CD4-positive, alpha-beta T cell (primary cell): ENCODE data around the gene ST3GAL2. TPM values are rescaled to one million over a fixed set of nuclear protein-coding genes. Genes with fewer than 3 reads are reported as not detected.
A peak's percentile ranks its signal among the peaks of the same experiment; 100 is the strongest.

Experiments
- ATAC-seq: fragments of 200-7000 bp; cut with Tn5 transposase; one replicate; pipeline ENCODE4 v1.10.0; 2022; ENCODE audit warnings: mild to moderate bottlenecking; ENCODE audit not compliant: poor library complexity
- CTCF ChIA-PET: fragments of 350-600 bp; sonication (Branson Sonifier 250); formaldehyde crosslinking; loops from one replicate; lab custom pipeline; 2021; ENCODE audit warnings: antibody characterized with exemption, inconsistent platforms; lab: Charles Lee
- POLR2A ChIA-PET: fragments of 350-600 bp; sonication (Branson Sonifier 250); formaldehyde crosslinking; loops from one replicate; lab custom pipeline; 2021; ENCODE audit warnings: antibody characterized with exemption, inconsistent platforms; lab: Charles Lee
- DNase-seq, 14 experiments: peaks; one replicate each; pipeline ENCODE4 v3.0.0-alpha.2; 2013 to 2020; ENCODE audit warnings: mixed read lengths in 2 of 14
- H3K27ac ChIP-seq, 2 donors: one replicate each; pipeline versions ENCODE4 v1.5.1 to v1.7.0; 2013; ENCODE audit warnings: low read length in 2 of 2, low read depth in 1 of 2, mild to moderate bottlenecking in 1 of 2
- H3K27me3 ChIP-seq, 2 experiments: 1 replicate in 1 of 2; 2 replicates in 1 of 2; pipeline versions ENCODE4 v1.6.1 to v1.7.0; 2013; ENCODE audit warnings: low read length in 2 of 2, control low read depth in 1 of 2, mild to moderate bottlenecking in 1 of 2, moderate library complexity in 1 of 2; ENCODE audit not compliant: insufficient read depth in 2 of 2, control insufficient read depth in 1 of 2
- H3K36me3 ChIP-seq: one replicate; pipeline ENCODE4 v1.6.1; 2013; ENCODE audit warnings: low read length, control low read depth; ENCODE audit not compliant: insufficient read depth
- H3K4me1 ChIP-seq: one replicate; pipeline ENCODE4 v1.6.1; 2013; ENCODE audit warnings: low read length, control low read depth; ENCODE audit not compliant: insufficient read depth
- H3K4me3 ChIP-seq: one replicate; pipeline ENCODE4 v1.5.1; 2013; ENCODE audit warnings: mild to moderate bottlenecking, low read length, moderate library complexity
- H3K9me3 ChIP-seq, 2 experiments: 1 replicate in 1 of 2; 2 replicates in 1 of 2; pipeline versions ENCODE4 v1.6.1 to v1.7.0; 2013; ENCODE audit warnings: low read length in 2 of 2, mild to moderate bottlenecking in 2 of 2, control low read depth in 1 of 2, moderate library complexity in 1 of 2; ENCODE audit not compliant: control insufficient read depth in 1 of 2, insufficient read depth in 1 of 2
- H3K27ac Mint-ChIP-seq: one replicate; pipeline ENCODE4 v1.8.0; 2020; ENCODE audit warnings: mixed read lengths
- H3K27me3 Mint-ChIP-seq: one replicate; pipeline ENCODE4 v1.8.0; 2021; ENCODE audit warnings: mixed read lengths
- H3K36me3 Mint-ChIP-seq: one replicate; pipeline ENCODE4 v1.8.0; 2021; ENCODE audit warnings: low read depth, mixed read lengths
- H3K4me1 Mint-ChIP-seq: one replicate; pipeline ENCODE4 v1.8.0; 2021; ENCODE audit warnings: low read depth, mixed read lengths
- H3K4me3 Mint-ChIP-seq: one replicate; pipeline ENCODE4 v1.8.0; 2020; ENCODE audit warnings: mild to moderate bottlenecking, mixed read lengths
- H3K9me3 Mint-ChIP-seq: one replicate; pipeline ENCODE4 v1.8.0; 2020; ENCODE audit warnings: mixed read lengths
- intact Hi-C, 2 experiments: fragments of 100-400 bp; cut with DNase I in 1 of 2; cut with micrococcal nuclease in 1 of 2; formaldehyde crosslinking; loops; one replicate each; pipeline versions ENCODE4 v1.15.1 to v1.9.0; 2023 to 2025; cut with DNase I, micrococcal nuclease
- total RNA-seq, 174 experiments: library from RNA in 2 of 174; stranded (reverse) in 2 of 174; gene quantifications; one replicate each; pipeline ENCODE4 v1.2.3 and lab custom pipeline; 2021 to 2026
- TF ChIP-seq, protein P1 (sequence below): fragments of 200-600 bp; IDR thresholded peaks from one replicate; pipeline ENCODE4 v1.8.0; 2022; ENCODE audit warnings: antibody characterized with exemption, mild to moderate bottlenecking

ST3GAL2 gene
- total RNA-seq, 2 experiments from 2014 or later, result 9.8 to 11.1 TPM

DNA sequence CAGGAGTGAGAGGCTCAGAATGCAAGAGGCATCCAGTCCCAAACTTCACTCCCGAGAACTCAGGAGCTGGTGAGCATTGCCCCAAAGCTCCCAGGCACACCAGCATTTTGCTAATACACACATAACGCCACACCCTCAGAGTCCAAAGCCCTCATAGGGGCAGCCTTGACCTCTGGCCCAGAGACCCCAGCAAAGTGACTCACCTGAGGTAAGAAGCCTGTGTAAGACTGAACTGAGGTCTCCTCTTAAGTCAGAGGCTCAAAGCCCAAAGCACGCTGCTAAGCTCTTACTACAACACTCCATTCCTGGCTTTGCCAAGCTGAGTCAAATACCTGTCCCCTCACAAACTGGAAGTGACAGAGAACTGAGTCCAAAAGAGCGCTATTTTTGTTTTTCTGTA is 16.4 kb downstream of the ST3GAL2 start:
- peak overlapping the region; percentile 46 for H3K27ac Mint-ChIP-seq
- intact Hi-C loops, result no loop called here
- DNase-seq (no peak), ATAC-seq (no peak)
- Histone ChIP-seq H3K36me3 (peaks cover 8% of the 10 kb centered on the region), H3K4me1 (peaks cover 48% of the 10 kb centered on the region), H3K27ac (no peak overlapping the region), H3K4me3 (no peak overlapping the region), H3K27me3 (no peaks in the 10 kb centered on the region), H3K9me3 (no peaks in the 10 kb centered on the region)
- peaks cover 17% of the 10 kb centered on the region for H3K36me3 Mint-ChIP-seq
- H3K27me3 Mint-ChIP-seq, result no peaks in the 10 kb centered on the region
- H3K4me3 Mint-ChIP-seq, result no peak overlapping the region
- CTCF ChIA-PET, result no interaction called here
- TF ChIP-seq, protein P1, sequence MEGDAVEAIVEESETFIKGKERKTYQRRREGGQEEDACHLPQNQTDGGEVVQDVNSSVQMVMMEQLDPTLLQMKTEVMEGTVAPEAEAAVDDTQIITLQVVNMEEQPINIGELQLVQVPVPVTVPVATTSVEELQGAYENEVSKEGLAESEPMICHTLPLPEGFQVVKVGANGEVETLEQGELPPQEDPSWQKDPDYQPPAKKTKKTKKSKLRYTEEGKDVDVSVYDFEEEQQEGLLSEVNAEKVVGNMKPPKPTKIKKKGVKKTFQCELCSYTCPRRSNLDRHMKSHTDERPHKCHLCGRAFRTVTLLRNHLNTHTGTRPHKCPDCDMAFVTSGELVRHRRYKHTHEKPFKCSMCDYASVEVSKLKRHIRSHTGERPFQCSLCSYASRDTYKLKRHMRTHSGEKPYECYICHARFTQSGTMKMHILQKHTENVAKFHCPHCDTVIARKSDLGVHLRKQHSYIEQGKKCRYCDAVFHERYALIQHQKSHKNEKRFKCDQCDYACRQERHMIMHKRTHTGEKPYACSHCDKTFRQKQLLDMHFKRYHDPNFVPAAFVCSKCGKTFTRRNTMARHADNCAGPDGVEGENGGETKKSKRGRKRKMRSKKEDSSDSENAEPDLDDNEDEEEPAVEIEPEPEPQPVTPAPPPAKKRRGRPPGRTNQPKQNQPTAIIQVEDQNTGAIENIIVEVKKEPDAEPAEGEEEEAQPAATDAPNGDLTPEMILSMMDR, result no peak
- H3K9me3 Mint-ChIP-seq, result no peaks in the 10 kb centered on the region
- peaks cover 50% of the 10 kb centered on the region for H3K4me1 Mint-ChIP-seq
- POLR2A ChIA-PET, result interaction anchor here (1.9 kb wide), 1 partner anchor 16 kb away, joined by 8 read pairs; the partner anchor contains the start of gene ST3GAL2

DNA sequence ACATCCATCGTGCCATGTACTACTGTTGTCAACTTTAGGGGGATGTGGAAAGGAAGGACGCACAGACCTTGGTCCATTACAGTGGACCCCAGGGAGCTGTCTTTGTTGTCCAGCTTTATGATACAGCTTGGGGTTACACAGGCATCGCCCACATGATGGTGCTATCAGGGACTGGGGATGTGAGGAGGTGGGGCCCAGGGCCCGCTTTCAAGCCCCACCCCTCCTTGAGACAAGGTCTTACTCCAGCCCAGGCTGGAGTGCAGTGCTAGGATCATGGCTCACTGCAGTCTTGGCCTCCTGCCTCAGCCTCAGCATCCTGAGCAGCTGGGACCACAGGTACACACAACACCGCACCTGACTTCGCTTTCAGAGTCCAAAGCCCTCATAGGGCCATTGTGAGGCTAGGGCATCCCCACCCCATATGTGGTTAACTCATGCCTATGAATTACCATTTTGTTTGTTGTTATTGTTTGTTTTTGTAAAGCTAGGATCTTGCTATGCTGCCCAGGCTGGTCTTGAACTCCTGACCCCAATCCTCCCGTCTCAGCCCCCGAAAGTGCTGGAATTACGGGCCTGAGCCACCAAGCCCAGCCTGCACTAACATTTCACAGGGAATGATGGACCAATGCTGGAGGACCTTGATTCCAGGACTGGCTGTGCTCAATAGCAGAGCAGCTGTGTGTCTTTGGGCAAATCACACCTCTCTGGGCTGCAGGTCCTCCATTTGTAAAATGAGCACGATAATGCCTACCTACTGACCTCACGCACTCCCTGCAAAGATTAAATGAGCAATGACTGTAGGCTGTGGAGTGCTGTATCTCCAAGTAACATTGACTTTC is 17.2 kb downstream of the ST3GAL2 start:
- Histone ChIP-seq H3K27me3 (no peaks in the 10 kb centered on the region), H3K9me3 (no peaks in the 10 kb centered on the region), H3K4me3 (no peak overlapping the region), H3K27ac (no peak overlapping the region), H3K4me1 (peaks cover 55% of the 10 kb centered on the region), H3K36me3 (peaks cover 8% of the 10 kb centered on the region)
- POLR2A ChIA-PET, result interaction anchor here (1.9 kb wide), 1 partner anchor 17 kb away, joined by 8 read pairs; the partner anchor contains the start of gene ST3GAL2
- ATAC-seq (no peak), DNase-seq (no peak)
- Mint-ChIP-seq H3K4me1 (peaks cover 54% of the 10 kb centered on the region), H3K27me3 (no peaks in the 10 kb centered on the region), H3K9me3 (no peaks in the 10 kb centered on the region), H3K36me3 (peaks cover 17% of the 10 kb centered on the region), H3K27ac (peak overlapping the region; percentile 22), H3K4me3 (no peak overlapping the region)
- intact Hi-C loops, result no loop called here
- TF ChIP-seq, protein P1, result no peak
- CTCF ChIA-PET, result no interaction called here

DNA sequence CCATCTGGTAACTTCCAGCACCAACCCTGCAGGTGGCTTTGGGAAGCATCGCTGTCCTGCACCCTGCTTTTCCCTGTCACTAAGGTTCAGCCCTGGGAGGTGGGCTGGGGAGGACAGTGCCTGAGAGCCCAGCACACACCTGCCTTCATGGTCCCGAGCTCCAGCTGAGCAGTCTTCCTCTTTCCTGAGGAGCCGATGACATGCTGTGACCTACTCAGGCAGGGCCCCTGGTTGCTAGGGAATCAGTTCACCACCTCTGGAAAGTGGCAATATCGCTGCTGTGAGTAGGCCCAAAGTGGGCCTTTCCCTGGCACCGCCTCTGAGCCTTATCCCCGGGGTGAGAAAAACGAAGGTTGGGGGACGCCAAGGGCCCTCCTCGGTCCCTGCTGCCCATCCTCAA is 17.9 kb downstream of the ST3GAL2 start:
- ATAC-seq, result no peak
- ChIA-PET POLR2A (interaction anchor here (1.9 kb wide), 1 partner anchor 17 kb away, joined by 8 read pairs; the partner anchor contains the start of gene ST3GAL2), CTCF (no interaction called here)
- H3K27me3 ChIP-seq, result no peaks in the 10 kb centered on the region
- peak overlapping the region; percentile 71 for H3K27ac Mint-ChIP-seq
- TF ChIP-seq, protein P1, result no peak
- no peak for DNase-seq
- no peak overlapping the region for H3K4me3 ChIP-seq
- peaks cover 20% of the 10 kb centered on the region for H3K36me3 Mint-ChIP-seq
- intact Hi-C loops, result no loop called here
- no peak overlapping the region for H3K27ac ChIP-seq
- peaks cover 61% of the 10 kb centered on the region for H3K4me1 Mint-ChIP-seq
- peaks cover 8% of the 10 kb centered on the region for H3K36me3 ChIP-seq
- H3K9me3 ChIP-seq, result no peaks in the 10 kb centered on the region
- no peaks in the 10 kb centered on the region for H3K9me3 Mint-ChIP-seq
- peaks cover 55% of the 10 kb centered on the region for H3K4me1 ChIP-seq
- H3K4me3 Mint-ChIP-seq, result no peak overlapping the region
- no peaks in the 10 kb centered on the region for H3K27me3 Mint-ChIP-seq
